Retinal pigment epithelial cell (primary cell): ENCODE data around the gene PPP1R7.
A peak's percentile ranks its signal among the peaks of the same experiment; 100 is the strongest.

ENCODE experiments used
- DNase-seq: peaks from one replicate; pipeline ENCODE4 v3.0.0-alpha.2; 2010; ENCODE audit warnings: low read depth
- H3K4me3 ChIP-seq: 2 replicates; pipeline ENCODE4 v1.5.1; 2011; ENCODE audit warnings: mild to moderate bottlenecking, low read length, control low read depth, moderate library complexity
- TF ChIP-seq, protein P1 (sequence below): conservative IDR thresholded peaks from 2 replicates; pipeline ENCODE4 v1.5.1; 2011; ENCODE audit warnings: low read depth, low read length, control low read depth, inconsistent platforms

Gene PPP1R7

DNA sequence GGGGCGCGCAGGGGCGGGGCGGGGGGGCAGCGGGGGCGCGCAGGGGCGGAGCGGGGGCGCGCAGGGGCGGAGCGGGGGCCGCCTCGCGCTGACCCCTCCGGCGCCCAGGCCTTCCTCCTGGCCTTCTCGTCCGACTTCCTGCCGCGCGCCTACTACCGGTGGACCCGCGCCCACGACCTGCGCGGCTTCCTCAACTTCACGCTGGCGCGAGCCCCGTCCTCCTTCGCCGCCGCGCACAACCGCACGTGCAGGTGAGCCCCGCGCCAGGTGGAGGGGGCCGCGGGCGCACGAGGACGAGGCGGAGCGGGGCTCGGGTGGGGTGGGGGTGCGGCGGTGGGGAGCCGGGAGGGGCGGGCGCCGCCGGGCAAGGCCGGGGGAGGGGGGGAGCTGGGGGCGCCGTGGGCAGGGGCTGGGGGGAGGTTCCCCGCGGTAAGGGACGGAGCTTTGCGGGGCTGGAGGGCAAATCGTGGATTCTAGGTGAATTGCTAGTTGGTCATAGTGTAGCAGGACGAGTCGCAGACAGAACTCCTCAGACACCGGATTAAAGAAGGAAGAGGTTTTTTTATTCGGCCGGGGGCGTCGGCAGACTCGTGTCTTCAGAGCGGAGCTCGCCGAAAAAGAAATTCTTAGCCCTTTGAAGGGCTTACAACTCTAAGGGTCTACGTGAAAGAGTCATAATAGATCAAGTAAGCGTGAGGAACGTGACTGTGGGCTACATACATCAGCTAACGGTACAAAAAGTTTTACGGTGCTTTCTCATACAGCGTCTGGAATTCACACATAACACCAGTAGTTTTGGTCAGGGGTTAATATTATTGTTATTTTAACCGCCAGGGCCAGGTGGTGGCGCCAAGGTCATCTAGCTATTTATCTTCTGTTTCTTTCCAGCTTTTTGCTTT, 68.1 kb downstream of the PPP1R7 start:
- TF ChIP-seq, protein P1, sequence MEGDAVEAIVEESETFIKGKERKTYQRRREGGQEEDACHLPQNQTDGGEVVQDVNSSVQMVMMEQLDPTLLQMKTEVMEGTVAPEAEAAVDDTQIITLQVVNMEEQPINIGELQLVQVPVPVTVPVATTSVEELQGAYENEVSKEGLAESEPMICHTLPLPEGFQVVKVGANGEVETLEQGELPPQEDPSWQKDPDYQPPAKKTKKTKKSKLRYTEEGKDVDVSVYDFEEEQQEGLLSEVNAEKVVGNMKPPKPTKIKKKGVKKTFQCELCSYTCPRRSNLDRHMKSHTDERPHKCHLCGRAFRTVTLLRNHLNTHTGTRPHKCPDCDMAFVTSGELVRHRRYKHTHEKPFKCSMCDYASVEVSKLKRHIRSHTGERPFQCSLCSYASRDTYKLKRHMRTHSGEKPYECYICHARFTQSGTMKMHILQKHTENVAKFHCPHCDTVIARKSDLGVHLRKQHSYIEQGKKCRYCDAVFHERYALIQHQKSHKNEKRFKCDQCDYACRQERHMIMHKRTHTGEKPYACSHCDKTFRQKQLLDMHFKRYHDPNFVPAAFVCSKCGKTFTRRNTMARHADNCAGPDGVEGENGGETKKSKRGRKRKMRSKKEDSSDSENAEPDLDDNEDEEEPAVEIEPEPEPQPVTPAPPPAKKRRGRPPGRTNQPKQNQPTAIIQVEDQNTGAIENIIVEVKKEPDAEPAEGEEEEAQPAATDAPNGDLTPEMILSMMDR = peak; percentile 9
- peak overlapping the region; percentile 50 for H3K4me3 ChIP-seq
- no peak for DNase-seq

DNA sequence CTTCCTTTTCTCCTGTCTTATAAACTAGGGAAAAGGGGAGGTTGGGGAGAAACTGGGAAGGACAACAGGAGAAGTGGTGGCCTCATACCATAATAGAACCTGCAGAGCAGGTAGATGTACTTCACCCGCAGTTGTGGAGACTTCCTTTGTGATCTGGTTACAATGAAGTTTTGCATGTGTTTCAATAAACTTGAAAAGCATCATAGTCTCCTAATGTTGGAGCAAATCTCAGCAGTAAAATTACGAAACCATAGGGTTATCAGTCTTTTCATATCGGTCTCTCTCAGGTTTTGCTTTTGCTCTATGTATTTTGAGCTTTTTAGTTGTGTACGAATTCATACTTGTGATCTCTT, 68.7 kb downstream of the PPP1R7 start:
- TF ChIP-seq, protein P1 = no peak
- H3K4me3 ChIP-seq = peak overlapping the region; percentile 50
- no peak for DNase-seq

DNA sequence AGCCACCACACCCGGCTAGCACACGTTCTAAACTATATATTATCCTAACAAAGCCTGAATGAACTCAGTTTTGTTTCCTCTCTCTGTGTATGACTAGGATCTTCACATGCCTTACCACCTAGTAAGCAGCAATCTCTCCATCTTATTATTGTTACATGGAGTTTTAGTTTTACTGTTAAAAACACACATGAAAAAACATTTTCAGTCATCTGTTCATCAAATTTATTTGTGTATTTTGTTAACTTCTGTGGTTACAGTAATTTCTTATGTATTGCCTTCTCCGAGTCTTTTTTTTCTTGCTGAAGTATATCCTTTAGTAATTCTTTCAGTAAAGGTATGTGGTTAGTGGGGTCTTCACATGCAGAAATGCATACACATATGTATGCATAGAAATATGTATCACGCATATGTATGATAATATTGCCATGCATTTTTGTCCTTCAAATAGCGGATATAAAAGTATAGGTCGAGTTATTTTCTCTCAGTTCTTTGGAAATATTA, 69.6 kb downstream of the PPP1R7 start:
- no peak overlapping the region for H3K4me3 ChIP-seq
- DNase-seq = no peak
- TF ChIP-seq, protein P1 = no peak

DNA sequence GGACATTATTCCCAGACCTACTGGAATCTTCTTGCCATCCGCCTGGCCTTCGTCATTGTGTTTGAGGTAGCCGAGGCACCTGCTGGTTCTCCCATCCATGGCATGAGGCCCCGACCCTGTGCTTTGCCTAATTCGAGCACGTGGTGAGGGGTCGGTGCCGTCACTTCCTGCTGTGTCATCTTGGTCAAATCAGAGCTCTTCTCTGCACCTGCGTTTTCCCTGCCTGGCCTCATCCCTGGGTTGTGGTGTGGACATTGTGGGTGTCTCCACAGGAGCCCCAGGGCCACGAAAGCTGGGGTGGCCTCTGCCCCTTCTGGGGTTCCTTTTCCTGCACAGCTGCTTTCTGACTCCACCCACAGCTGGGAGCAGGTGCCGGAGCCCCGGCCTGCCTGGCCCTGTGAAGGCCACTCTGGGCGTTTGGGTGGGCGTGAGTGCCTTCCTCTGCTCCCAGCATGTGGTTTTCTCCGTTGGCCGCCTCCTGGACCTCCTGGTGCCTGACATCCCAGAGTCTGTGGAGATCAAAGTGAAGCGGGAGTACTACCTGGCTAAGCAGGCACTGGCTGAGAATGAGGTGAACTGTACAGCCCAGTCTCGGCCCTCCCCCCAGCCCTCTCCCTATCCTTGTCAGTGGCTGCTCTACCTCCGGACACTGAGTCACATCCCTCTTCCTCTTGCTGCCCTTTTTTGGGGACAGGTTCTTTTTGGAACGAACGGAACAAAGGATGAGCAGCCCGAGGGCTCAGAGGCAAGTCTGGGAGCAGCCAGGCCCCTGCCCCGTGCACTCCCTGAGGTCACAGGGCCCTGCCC, 73.1 kb downstream of the PPP1R7 start:
- no peak overlapping the region for H3K4me3 ChIP-seq
- TF ChIP-seq, protein P1 = no peak
- DNase-seq = no peak

DNA sequence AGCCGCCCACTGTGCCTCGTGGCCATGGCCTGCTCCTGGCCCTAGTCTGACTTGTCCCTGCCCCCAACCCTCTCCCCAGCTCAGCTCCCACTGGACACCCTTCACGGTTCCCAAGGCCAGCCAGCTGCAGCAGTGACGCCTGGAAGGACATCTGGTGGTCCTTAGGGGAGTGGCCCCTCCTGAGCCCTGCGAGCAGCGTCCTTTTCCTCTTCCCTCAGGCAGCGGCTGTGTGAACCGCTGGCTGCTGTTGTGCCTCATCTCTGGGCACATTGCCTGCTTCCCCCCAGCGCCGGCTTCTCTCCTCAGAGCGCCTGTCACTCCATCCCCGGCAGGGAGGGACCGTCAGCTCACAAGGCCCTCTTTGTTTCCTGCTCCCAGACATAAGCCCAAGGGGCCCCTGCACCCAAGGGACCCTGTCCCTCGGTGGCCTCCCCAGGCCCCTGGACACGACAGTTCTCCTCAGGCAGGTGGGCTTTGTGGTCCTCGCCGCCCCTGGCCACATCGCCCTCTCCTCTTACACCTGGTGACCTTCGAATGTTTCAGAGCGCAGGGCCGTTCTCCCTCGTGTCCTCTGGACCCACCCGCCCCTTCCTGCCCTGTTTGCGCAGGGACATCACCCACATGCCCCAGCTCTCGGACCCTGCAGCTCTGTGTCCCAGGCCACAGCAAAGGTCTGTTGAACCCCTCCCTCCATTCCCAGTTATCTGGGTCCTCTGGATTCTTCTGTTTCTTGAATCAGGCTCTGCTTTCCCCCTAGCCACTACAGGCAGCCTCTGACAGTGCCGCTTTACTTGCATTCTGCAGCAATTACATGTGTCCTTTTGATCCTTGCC, 74.0 kb downstream of the PPP1R7 start:
- TF ChIP-seq, protein P1 = peak; percentile 14
- H3K4me3 ChIP-seq = no peak overlapping the region
- no peak for DNase-seq

DNA sequence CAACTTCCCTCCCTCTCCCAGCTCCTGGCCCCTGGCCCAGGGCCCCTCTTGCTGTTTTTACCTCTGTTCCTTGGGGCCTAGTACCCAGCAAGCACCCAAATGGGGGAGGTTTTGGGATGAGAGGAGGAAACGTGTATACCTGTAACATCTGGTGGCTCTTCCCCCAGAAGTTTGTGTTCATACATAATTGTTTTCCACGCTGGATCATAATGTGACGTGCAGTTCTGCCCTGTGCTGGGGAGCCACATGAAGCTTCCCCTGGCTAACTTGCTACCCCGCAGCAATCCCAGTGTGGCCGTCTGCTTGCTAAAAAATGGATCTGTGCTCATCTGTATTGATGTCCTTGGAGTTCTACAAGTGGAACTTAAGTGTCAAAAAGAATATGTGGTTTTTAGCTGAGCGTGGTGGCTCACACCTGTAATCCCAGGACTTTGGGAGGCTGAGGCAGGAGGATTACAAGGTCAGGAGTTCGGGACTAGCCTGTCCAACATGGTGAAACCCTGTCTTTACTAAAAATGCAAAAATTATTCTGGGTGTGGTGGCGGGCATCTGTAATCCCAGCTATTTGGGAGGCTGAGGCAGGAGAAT, 74.7 kb downstream of the PPP1R7 start:
- DNase-seq = no peak
- no peak overlapping the region for H3K4me3 ChIP-seq
- TF ChIP-seq, protein P1 = no peak
